ENCODE measurements around the gene PLCB2. TPM values are rescaled to one million over a fixed set of nuclear protein-coding genes. Genes with fewer than 3 reads are reported as not detected.

PLCB2 gene
- polyA plus RNA-seq, 1 donor (not counting 4 experiments of a cell fraction or from before 2014, with no cell fraction given) = 0.73 TPM

- FAIRE-seq = no peak
- no peak for DNase-seq (ENCODE audit: low read depth, low spot score)
- peaks cover 20% of the 10 kb centered on the region for H3K4me1 ChIP-seq (ENCODE audit: control insufficient read depth, extremely low read depth, insufficient read depth, low read length)
- H3K27ac ChIP-seq (ENCODE audit: control insufficient read depth, insufficient read depth, low read length) = no peak overlapping the region
- H3K79me2 ChIP-seq (ENCODE audit: control insufficient read depth, insufficient read depth, low read length) = no peaks in the 10 kb centered on the region
- dilution Hi-C loops (cut with MboI; ENCODE audit: extremely low pct_ligation_motif_present, low sequenced_read_pairs) = no loop called here
- no peak overlapping the region for H2AFZ ChIP-seq (ENCODE audit: control insufficient read depth, low read length)
- no peaks in the 10 kb centered on the region for H3K9me1 ChIP-seq (ENCODE audit: control insufficient read depth, extremely low read depth, insufficient read depth, low read length)
- H4K20me1 ChIP-seq (ENCODE audit: control insufficient read depth, extremely low read depth, insufficient read depth, low read length) = peaks cover 4% of the 10 kb centered on the region
- no peaks in the 10 kb centered on the region for H3K9me3 ChIP-seq (ENCODE audit: control insufficient read depth, low read depth, low read length)
- no peak for TF ChIP-seq EZH2 (IDR thresholded peaks at IDR 0.05; ENCODE audit: low read length)
- no peak overlapping the region for H3K9ac ChIP-seq (ENCODE audit: control insufficient read depth, extremely low read depth, insufficient read depth, low read length)
- no peaks in the 10 kb centered on the region for H3K36me3 ChIP-seq (ENCODE audit: control insufficient read depth in 2 of 2, extremely low read depth in 1 of 2, insufficient read depth in 2 of 2, low read length in 2 of 2)
- no peak overlapping the region for H3K4me2 ChIP-seq (ENCODE audit: control insufficient read depth, extremely low read depth, insufficient read depth, low read depth, low read length)
- no peak overlapping the region for H3K4me3 ChIP-seq (ENCODE audit: control insufficient read depth in 2 of 3, extremely low read depth in 1 of 3, insufficient read depth in 2 of 3, low read depth in 1 of 3, low read length in 3 of 3)
- H3K27me3 ChIP-seq (ENCODE audit: control insufficient read depth, extremely low read depth, insufficient read depth, low read length) = peaks cover 21% of the 10 kb centered on the region
Measured at GRCh38 chr15:40310993-40311392, 3.3 kb upstream of the PLCB2 start.

- DNase-seq (ENCODE audit: low read depth, low spot score) (no peak), FAIRE-seq (no peak)
- Histone ChIP-seq H3K9me3 (ENCODE audit: control insufficient read depth, low read depth, low read length) (no peaks in the 10 kb centered on the region), H3K4me3 (ENCODE audit: control insufficient read depth in 2 of 3, extremely low read depth in 1 of 3, insufficient read depth in 2 of 3, low read depth in 1 of 3, low read length in 3 of 3) (no peak overlapping the region), H3K4me2 (ENCODE audit: control insufficient read depth, extremely low read depth, insufficient read depth, low read depth, low read length) (no peak overlapping the region), H3K9me1 (ENCODE audit: control insufficient read depth, extremely low read depth, insufficient read depth, low read length) (no peaks in the 10 kb centered on the region), H2AFZ (ENCODE audit: control insufficient read depth, low read length) (no peak overlapping the region), H4K20me1 (ENCODE audit: control insufficient read depth, extremely low read depth, insufficient read depth, low read length) (peaks cover 4% of the 10 kb centered on the region), H3K27ac (ENCODE audit: control insufficient read depth, insufficient read depth, low read length) (no peak overlapping the region), H3K9ac (ENCODE audit: control insufficient read depth, extremely low read depth, insufficient read depth, low read length) (no peak overlapping the region), H3K36me3 (ENCODE audit: control insufficient read depth in 2 of 2, extremely low read depth in 1 of 2, insufficient read depth in 2 of 2, low read length in 2 of 2) (no peaks in the 10 kb centered on the region), H3K27me3 (ENCODE audit: control insufficient read depth, extremely low read depth, insufficient read depth, low read length) (peaks cover 26% of the 10 kb centered on the region), H3K4me1 (ENCODE audit: control insufficient read depth, extremely low read depth, insufficient read depth, low read length) (peaks cover 19% of the 10 kb centered on the region), H3K79me2 (ENCODE audit: control insufficient read depth, insufficient read depth, low read length) (no peaks in the 10 kb centered on the region)
- dilution Hi-C loops (cut with MboI; ENCODE audit: extremely low pct_ligation_motif_present, low sequenced_read_pairs) = no loop called here
- TF ChIP-seq EZH2 (IDR thresholded peaks at IDR 0.05; ENCODE audit: low read length) = no peak
- peak; percentile 65 to 96 (median 73) for TF ChIP-seq CTCF (optimal IDR thresholded peaks at IDR 0.05 in 1 of 3, IDR thresholded peaks at IDR 0.05 in 1 of 3, conservative IDR thresholded peaks at IDR 0.05 in 1 of 3; ENCODE audit: extremely low read depth in 1 of 3, insufficient read depth in 2 of 3, low read length in 3 of 3)
Measured at GRCh38 chr15:40310001-40310959, 2.5 kb upstream of the PLCB2 start.

Measured in keratinocyte (primary cell).